Trophoblast cell (in vitro differentiated cells and primary cell): Measurements from ENCODE around the gene FBF1.
"Not testable (repeated sequence)": the region's sequence is repeated elsewhere in the genome, so short reads cannot be mapped to it uniquely, and the experiment has no call there.

Experiments used
- DNase-seq, 2 donors: peaks; one replicate each; pipeline ENCODE4 v3.0.0-alpha.2; 2016
- H2AFZ ChIP-seq: 2 replicates; pipeline ENCODE4 v1.6.1; 2013; ENCODE audit warnings: low read length, moderate library complexity, mild to moderate bottlenecking; ENCODE audit not compliant: insufficient read depth, poor library complexity
- H2AK5ac ChIP-seq: 2 replicates; pipeline ENCODE4 v1.6.1; 2013; ENCODE audit warnings: mild to moderate bottlenecking, low read length
- H2BK120ac ChIP-seq: 2 replicates; pipeline ENCODE4 v1.6.1; 2013; ENCODE audit warnings: low read length, mild to moderate bottlenecking, moderate library complexity; ENCODE audit not compliant: insufficient read depth, poor library complexity
- H2BK12ac ChIP-seq: 2 replicates; pipeline ENCODE4 v1.6.1; 2013; ENCODE audit warnings: mild to moderate bottlenecking, low read length, moderate library complexity
- H2BK5ac ChIP-seq: 2 replicates; pipeline ENCODE4 v1.6.1; 2013; ENCODE audit warnings: low read length, low read depth, moderate library complexity, mild to moderate bottlenecking; ENCODE audit not compliant: poor library complexity
- H3K14ac ChIP-seq: 2 replicates; pipeline ENCODE4 v1.6.1; 2013; ENCODE audit warnings: mild to moderate bottlenecking, low read length
- H3K18ac ChIP-seq: 2 replicates; pipeline ENCODE4 v1.6.1; 2013; ENCODE audit warnings: mild to moderate bottlenecking, low read length
- H3K23ac ChIP-seq: 2 replicates; pipeline ENCODE4 v1.6.1; 2013; ENCODE audit warnings: low read length
- H3K27ac ChIP-seq: 2 replicates; pipeline ENCODE4 v1.5.1; 2013; ENCODE audit warnings: low read depth, mild to moderate bottlenecking, inconsistent platforms, low read length, moderate library complexity
- H3K27me3 ChIP-seq: 2 replicates; pipeline ENCODE4 v1.6.1; 2013; ENCODE audit warnings: inconsistent platforms, mild to moderate bottlenecking, low read length, moderate library complexity; ENCODE audit not compliant: insufficient read depth
- H3K36me3 ChIP-seq, 2 experiments: 1 replicate in 1 of 2; 2 replicates in 1 of 2; pipeline ENCODE4 v1.6.1; 2013; ENCODE audit warnings: low read length in 2 of 2, mild to moderate bottlenecking in 2 of 2, moderate library complexity in 1 of 2; ENCODE audit not compliant: insufficient read depth in 2 of 2, control insufficient read depth in 1 of 2
- H3K4ac ChIP-seq: 2 replicates; pipeline ENCODE4 v1.6.1; 2013; ENCODE audit warnings: low read depth, mild to moderate bottlenecking, low read length, moderate library complexity
- H3K4me1 ChIP-seq, 2 experiments: 1 replicate in 1 of 2; 2 replicates in 1 of 2; pipeline ENCODE4 v1.6.1; 2013; ENCODE audit warnings: low read length in 2 of 2, mild to moderate bottlenecking in 2 of 2, moderate library complexity in 1 of 2; ENCODE audit not compliant: insufficient read depth in 2 of 2, control insufficient read depth in 1 of 2
- H3K4me2 ChIP-seq: 2 replicates; pipeline ENCODE4 v1.6.1; 2013; ENCODE audit warnings: inconsistent platforms, mild to moderate bottlenecking, low read length, moderate library complexity
- H3K4me3 ChIP-seq: 2 replicates; pipeline ENCODE4 v1.5.1; 2013; ENCODE audit warnings: mild to moderate bottlenecking, low read depth, low read length, inconsistent platforms
- H3K79me1 ChIP-seq: one replicate; pipeline ENCODE4 v1.6.1; 2013; ENCODE audit warnings: low read length
- H3K79me2 ChIP-seq: 2 replicates; pipeline ENCODE4 v1.6.1; 2013; ENCODE audit warnings: low read length, mild to moderate bottlenecking; ENCODE audit not compliant: control insufficient read depth, insufficient read depth, poor library complexity
- H3K9ac ChIP-seq: 2 replicates; pipeline ENCODE4 v1.6.1; 2013; ENCODE audit warnings: mild to moderate bottlenecking, low read length
- H3K9me3 ChIP-seq: 2 replicates; pipeline ENCODE4 v1.6.1; 2013; ENCODE audit warnings: low read depth, mild to moderate bottlenecking, control low read depth, inconsistent platforms, low read length; ENCODE audit not compliant: insufficient read depth
- H4K12ac ChIP-seq: 2 replicates; pipeline ENCODE4 v1.6.1; 2013; ENCODE audit warnings: low read depth, mild to moderate bottlenecking, low read length, moderate library complexity
- H4K8ac ChIP-seq: 2 replicates; pipeline ENCODE4 v1.6.1; 2013; ENCODE audit warnings: low read depth, mild to moderate bottlenecking, low read length, moderate library complexity
- H4K91ac ChIP-seq: one replicate; pipeline ENCODE4 v1.6.1; 2013; ENCODE audit warnings: low read depth, mild to moderate bottlenecking, low read length, moderate library complexity
- WGBS: extraction: QIAGEN DNeasy Blood & Tissue Kit; methylation state at CpG from one replicate; pipeline ENCODE4 v1.1.7; 2013; ENCODE audit warnings: missing lambda C conversion rate; ENCODE audit not compliant: insufficient read length, insufficient coverage; ENCODE audit errors: extremely low coverage; 5-methylcytosine and 5-hydroxymethylcytosine counted together

FBF1 gene

GRCh38 chr17:75978938-75979704 lies 38.3 kb upstream of the FBF1 start, which contains the start of the genes ACOX1 and TEN1:
ACOX1 (minus strand) TSS chr17:75979166; CDS start chr17:75979073, 93 bp downstream.
TEN1 (plus strand) TSS chr17:75979240; CDS start chr17:75986193, 6,953 bp downstream.
- H3K79me2 ChIP-seq = peaks cover 23% of the 10 kb centered on the region
- peaks cover 22 to 26% of the 10 kb centered on the region in 2 experiments for H3K4me1 ChIP-seq
- peak within 1 kb of the TSS; percentile 94 for H2AK5ac ChIP-seq
- DNase-seq = peak; percentile 95 to 97
- peak within 1 kb of the TSS; percentile 80 for H3K4me2 ChIP-seq
- H2BK5ac ChIP-seq = peak within 1 kb of the TSS; percentile 99
- H4K8ac ChIP-seq = peak within 1 kb of the TSS; percentile 99
- H2BK120ac ChIP-seq = peak within 1 kb of the TSS; percentile 98
- peak within 1 kb of the TSS; percentile 82 for H3K4ac ChIP-seq
- H3K27ac ChIP-seq = peak within 1 kb of the TSS; percentile 100
- peak within 1 kb of the TSS; percentile 98 for H4K91ac ChIP-seq
- H3K79me1 ChIP-seq = peaks cover 30% of the 10 kb centered on the region
- H3K36me3 ChIP-seq = peaks cover 1 to 4% of the 10 kb centered on the region in 2 experiments
- no peaks in the 10 kb centered on the region for H3K27me3 ChIP-seq
- peak within 1 kb of the TSS; percentile 87 for H2AFZ ChIP-seq
- peak within 1 kb of the TSS; percentile 52 for H2BK12ac ChIP-seq
- peak within 1 kb of the TSS; percentile 99 for H3K14ac ChIP-seq
- peak within 1 kb of the TSS; percentile 84 for H4K12ac ChIP-seq
- no peak within 1 kb of the TSS for H3K23ac ChIP-seq
- no peaks in the 10 kb centered on the region for H3K9me3 ChIP-seq
- H3K18ac ChIP-seq = peak within 1 kb of the TSS; percentile 97
- WGBS = no CpG with 5 or more reads among the region's 72 CpGs
- peak within 1 kb of the TSS; percentile 93 for H3K9ac ChIP-seq
- peak within 1 kb of the TSS; percentile 90 for H3K4me3 ChIP-seq

GRCh38 chr17:75976175-75976848 lies 35.5 kb upstream of the FBF1 start:
- Histone ChIP-seq H3K9ac (no peak overlapping the region), H3K36me3 (peaks cover 13 to 14% of the 10 kb centered on the region in 2 experiments), H2AFZ (no peak overlapping the region), H4K8ac (no peak overlapping the region), H2AK5ac (no peak overlapping the region), H3K27ac (no peak overlapping the region), H3K9me3 (no peaks in the 10 kb centered on the region), H3K27me3 (no peaks in the 10 kb centered on the region), H3K4ac (no peak overlapping the region), H3K79me1 (peaks cover 21% of the 10 kb centered on the region), H4K91ac (no peak overlapping the region), H2BK120ac (no peak overlapping the region), H4K12ac (no peak overlapping the region), H3K14ac (no peak overlapping the region), H3K4me1 (peaks cover 11 to 12% of the 10 kb centered on the region in 2 experiments), H3K18ac (no peak overlapping the region), H3K4me2 (peak overlapping the region; percentile 51), H3K4me3 (no peak overlapping the region), H3K79me2 (peaks cover 23% of the 10 kb centered on the region), H3K23ac (no peak overlapping the region), H2BK5ac (no peak overlapping the region), H2BK12ac (no peak overlapping the region)
- WGBS = 100% methylated on average over 1 of the region's 9 CpGs
- peak in 1 of 2 donors; percentile 55 for DNase-seq

GRCh38 chr17:75975757-75976174 lies 34.9 kb upstream of the FBF1 start:
- no peak overlapping the region for H2BK120ac ChIP-seq
- H3K9me3 ChIP-seq = no peaks in the 10 kb centered on the region
- H3K23ac ChIP-seq = no peak overlapping the region
- no peak overlapping the region for H4K91ac ChIP-seq
- no peaks in the 10 kb centered on the region for H3K27me3 ChIP-seq
- H3K4me3 ChIP-seq = no peak overlapping the region
- no peak overlapping the region for H3K9ac ChIP-seq
- no peak overlapping the region for H2BK12ac ChIP-seq
- H2AK5ac ChIP-seq = no peak overlapping the region
- H3K4ac ChIP-seq = peak overlapping the region; percentile 51
- H2BK5ac ChIP-seq = no peak overlapping the region
- H3K36me3 ChIP-seq = peaks cover 13 to 15% of the 10 kb centered on the region in 2 experiments
- H3K4me2 ChIP-seq = no peak overlapping the region
- no peak overlapping the region for H2AFZ ChIP-seq
- peaks cover 20% of the 10 kb centered on the region for H3K79me2 ChIP-seq
- no peak overlapping the region for H4K8ac ChIP-seq
- peak in 1 of 2 donors; percentile 38 for DNase-seq
- no peak overlapping the region for H3K18ac ChIP-seq
- peaks cover 18% of the 10 kb centered on the region for H3K79me1 ChIP-seq
- H3K14ac ChIP-seq = no peak overlapping the region
- H4K12ac ChIP-seq = no peak overlapping the region
- peaks cover 8 to 9% of the 10 kb centered on the region in 2 experiments for H3K4me1 ChIP-seq
- WGBS = no CpG with 5 or more reads among the region's 5 CpGs
- H3K27ac ChIP-seq = no peak overlapping the region

- not testable (repeated sequence) for H3K14ac ChIP-seq
Observed at GRCh38 chr17:75975187-75975586, 34.3 kb upstream of the FBF1 start.

More at GRCh38 chr17:75975187-75975586, 34.3 kb upstream of the FBF1 start:
- H3K18ac ChIP-seq, H3K4me1 ChIP-seq, H2AFZ ChIP-seq, H3K27me3 ChIP-seq, H3K9ac ChIP-seq, H2BK12ac ChIP-seq, H2BK5ac ChIP-seq, H4K8ac ChIP-seq, H3K23ac ChIP-seq, H3K9me3 ChIP-seq, H2AK5ac ChIP-seq, H3K4me3 ChIP-seq, H3K4me2 ChIP-seq, DNase-seq, H2BK120ac ChIP-seq, H3K27ac ChIP-seq, H4K91ac ChIP-seq, H4K12ac ChIP-seq: not testable (repeated sequence)
- peaks cover 17% of the 10 kb centered on the region for H3K79me2 ChIP-seq
- peak overlapping the region; percentile 64 for H3K4ac ChIP-seq
- peaks cover 16% of the 10 kb centered on the region for H3K79me1 ChIP-seq
- no CpG with 5 or more reads among the region's 6 CpGs for WGBS
- peaks cover 16 to 17% of the 10 kb centered on the region in 2 experiments for H3K36me3 ChIP-seq
